ENCODE data around the gene AP2A1.
"Not testable (repeated sequence)": the region's sequence is repeated elsewhere in the genome, so short reads cannot be mapped to it uniquely, and the experiment has no call there.

The AP2A1 gene

DNA sequence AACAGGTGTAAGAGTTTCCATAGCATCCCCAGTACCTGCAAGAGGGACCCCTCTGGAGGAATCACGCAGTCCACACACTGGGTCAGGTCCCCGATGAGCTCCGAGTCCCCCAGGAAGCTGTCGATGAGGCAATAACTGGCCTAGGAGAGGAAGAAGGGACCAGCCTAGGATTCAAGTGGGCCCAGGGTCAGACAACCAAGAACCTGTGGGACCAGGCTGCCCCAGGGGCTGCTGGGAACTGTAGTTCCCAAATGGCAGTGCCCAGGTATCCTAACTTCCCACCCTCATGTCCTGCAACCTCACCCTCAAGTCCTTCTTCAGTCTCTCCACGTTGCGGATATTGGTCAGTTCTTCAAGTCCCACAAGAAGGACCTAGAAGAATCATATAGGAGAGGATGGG lies 44.5 kb downstream of the AP2A1 start:
- Histone ChIP-seq H3K9ac (ENCODE audit: low read depth in 1 of 2, low read length in 2 of 2) (no peak overlapping the region), H3K4me1 (ENCODE audit: control insufficient read depth in 1 of 2, insufficient read depth in 2 of 2, low read length in 2 of 2) (peaks cover 13 to 17% of the 10 kb centered on the region in 2 donors), H3K27ac (ENCODE audit: low read depth, low read length) (no peak overlapping the region)

DNA sequence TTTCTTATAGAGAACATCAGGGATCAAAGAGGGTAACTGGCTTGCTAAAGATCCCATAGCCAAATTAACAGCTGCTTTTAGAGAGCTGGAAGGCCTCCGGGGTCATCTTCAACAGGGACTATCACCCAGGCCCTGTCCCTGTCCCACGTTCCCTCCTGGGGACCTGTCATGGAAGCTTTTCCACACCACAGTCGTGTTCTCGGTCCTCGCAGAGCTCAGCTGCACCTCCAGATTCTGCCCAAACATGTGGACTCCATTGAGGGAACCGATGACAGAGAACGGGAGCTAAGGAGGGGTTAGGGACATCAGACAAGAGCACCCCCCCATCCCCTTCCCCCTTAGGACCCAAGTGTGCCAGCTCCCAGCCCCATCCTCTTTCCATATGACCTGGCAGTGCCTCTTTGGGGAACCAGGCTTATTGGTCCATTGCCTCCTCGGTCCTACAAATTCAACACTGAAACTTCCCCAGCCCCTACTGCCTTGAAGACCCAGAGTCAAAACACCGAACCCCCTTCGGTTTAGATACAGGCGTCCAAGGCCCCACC lies 45.7 kb downstream of the AP2A1 start:
- Histone ChIP-seq H3K9me3 (ENCODE audit: control insufficient read depth in 1 of 2, low read length in 2 of 2) (no peaks in the 10 kb centered on the region), H3K27ac (ENCODE audit: low read depth, low read length) (peak overlapping the region; percentile 94), H3K36me3 (ENCODE audit: control insufficient read depth in 1 of 2, insufficient read depth in 2 of 2, low read length in 2 of 2) (no peaks in the 10 kb centered on the region), H3K4me1 (ENCODE audit: control insufficient read depth in 1 of 2, insufficient read depth in 2 of 2, low read length in 2 of 2) (peaks cover 13 to 17% of the 10 kb centered on the region in 2 donors), H3K9ac (ENCODE audit: low read depth in 1 of 2, low read length in 2 of 2) (peak overlapping the region; percentile 79 to 87), H3K27me3 (ENCODE audit: control insufficient read depth in 1 of 2, insufficient read depth in 2 of 2, low read length in 2 of 2) (no peaks in the 10 kb centered on the region), H3K4me3 (ENCODE audit: low read depth in 1 of 2, low read length in 2 of 2) (peak overlapping the region; percentile 91 to 100)

More for the DNA sequence above, 44.5 kb downstream of the AP2A1 start:
- peaks cover 0 to 3% of the 10 kb centered on the region in 2 donors for H3K36me3 ChIP-seq (ENCODE audit: control insufficient read depth in 1 of 2, insufficient read depth in 2 of 2, low read length in 2 of 2)
- H3K4me3 ChIP-seq (ENCODE audit: low read depth in 1 of 2, low read length in 2 of 2): no peak overlapping the region
- H3K9me3 ChIP-seq (ENCODE audit: control insufficient read depth in 1 of 2, low read length in 2 of 2): no peaks in the 10 kb centered on the region
- H3K27me3 ChIP-seq (ENCODE audit: control insufficient read depth in 1 of 2, insufficient read depth in 2 of 2, low read length in 2 of 2): no peaks in the 10 kb centered on the region

GRCh38 chr19:49812997-49813861 lies 46.4 kb downstream of the AP2A1 start, which contains the start of gene FUZ:
Gene FUZ, minus strand, starts transcription at chr19:49813292. Its CDS starts 186 bp downstream, at chr19:49813106.
- H3K4me3 ChIP-seq (ENCODE audit: low read depth in 1 of 2, low read length in 2 of 2): peak within 1 kb of the TSS; percentile 91 to 100
- H3K36me3 ChIP-seq (ENCODE audit: control insufficient read depth in 1 of 2, insufficient read depth in 2 of 2, low read length in 2 of 2): no peaks in the 10 kb centered on the region
- H3K9me3 ChIP-seq (ENCODE audit: control insufficient read depth in 1 of 2, low read length in 2 of 2): no peaks in the 10 kb centered on the region
- H3K27me3 ChIP-seq (ENCODE audit: control insufficient read depth in 1 of 2, insufficient read depth in 2 of 2, low read length in 2 of 2): no peaks in the 10 kb centered on the region
- H3K27ac ChIP-seq (ENCODE audit: low read depth, low read length): peak within 1 kb of the TSS; percentile 94
- H3K4me1 ChIP-seq (ENCODE audit: control insufficient read depth in 1 of 2, insufficient read depth in 2 of 2, low read length in 2 of 2): peaks cover 13 to 17% of the 10 kb centered on the region in 2 donors
- peak within 1 kb of the TSS; percentile 79 to 87 for H3K9ac ChIP-seq (ENCODE audit: low read depth in 1 of 2, low read length in 2 of 2)

- Histone ChIP-seq H3K4me3 (ENCODE audit: low read depth in 1 of 2, low read length in 2 of 2) (peak overlapping the region; percentile 91 to 100), H3K36me3 (ENCODE audit: control insufficient read depth in 1 of 2, insufficient read depth in 2 of 2, low read length in 2 of 2) (no peaks in the 10 kb centered on the region), H3K27me3 (ENCODE audit: control insufficient read depth in 1 of 2, insufficient read depth in 2 of 2, low read length in 2 of 2) (no peaks in the 10 kb centered on the region), H3K9me3 (ENCODE audit: control insufficient read depth in 1 of 2, low read length in 2 of 2) (no peaks in the 10 kb centered on the region), H3K27ac (ENCODE audit: low read depth, low read length) (peak overlapping the region; percentile 10), H3K9ac (ENCODE audit: low read depth in 1 of 2, low read length in 2 of 2) (no peak overlapping the region), H3K4me1 (ENCODE audit: control insufficient read depth in 1 of 2, insufficient read depth in 2 of 2, low read length in 2 of 2) (peaks cover 15 to 21% of the 10 kb centered on the region in 2 donors)
These were observed 47.2 kb downstream of the AP2A1 start for GRCh38 chr19:49814010-49814409.

DNA sequence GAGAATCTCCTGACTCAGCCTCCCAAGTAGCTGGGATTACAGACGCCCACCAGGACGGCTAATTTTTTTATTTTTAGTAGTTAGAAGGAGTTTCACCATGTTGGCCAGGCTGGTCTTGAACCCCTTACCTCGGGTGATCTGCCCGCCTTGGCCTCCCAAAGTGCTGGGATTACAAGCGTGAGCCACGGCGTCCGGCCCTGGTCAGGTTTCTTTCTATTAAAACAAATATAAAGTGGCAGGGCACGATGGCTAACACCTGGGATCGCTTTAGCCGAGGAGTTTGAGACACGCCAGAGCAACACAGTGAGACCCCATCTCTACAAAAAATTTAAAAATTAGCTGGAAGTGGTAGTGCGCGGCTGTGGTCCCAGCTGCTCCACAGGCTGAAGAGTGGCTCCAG lies 49.8 kb downstream of the AP2A1 start:
- no peaks in the 10 kb centered on the region for H3K27me3 ChIP-seq (ENCODE audit: control insufficient read depth in 1 of 2, insufficient read depth in 2 of 2, low read length in 2 of 2)
- H3K9me3 ChIP-seq (ENCODE audit: control insufficient read depth in 1 of 2, low read length in 2 of 2): no peaks in the 10 kb centered on the region
- no peaks in the 10 kb centered on the region for H3K36me3 ChIP-seq (ENCODE audit: control insufficient read depth in 1 of 2, insufficient read depth in 2 of 2, low read length in 2 of 2)
- peak overlapping the region in 1 of 2 donors; percentile 94 for H3K4me3 ChIP-seq (ENCODE audit: low read depth in 1 of 2, low read length in 2 of 2)
- H3K4me1 ChIP-seq (ENCODE audit: control insufficient read depth in 1 of 2, insufficient read depth in 2 of 2, low read length in 2 of 2): peaks cover 14 to 19% of the 10 kb centered on the region in 2 donors
- H3K27ac ChIP-seq (ENCODE audit: low read depth, low read length): peak overlapping the region; percentile 38
- H3K9ac ChIP-seq (ENCODE audit: low read depth in 1 of 2, low read length in 2 of 2): no peak overlapping the region

DNA sequence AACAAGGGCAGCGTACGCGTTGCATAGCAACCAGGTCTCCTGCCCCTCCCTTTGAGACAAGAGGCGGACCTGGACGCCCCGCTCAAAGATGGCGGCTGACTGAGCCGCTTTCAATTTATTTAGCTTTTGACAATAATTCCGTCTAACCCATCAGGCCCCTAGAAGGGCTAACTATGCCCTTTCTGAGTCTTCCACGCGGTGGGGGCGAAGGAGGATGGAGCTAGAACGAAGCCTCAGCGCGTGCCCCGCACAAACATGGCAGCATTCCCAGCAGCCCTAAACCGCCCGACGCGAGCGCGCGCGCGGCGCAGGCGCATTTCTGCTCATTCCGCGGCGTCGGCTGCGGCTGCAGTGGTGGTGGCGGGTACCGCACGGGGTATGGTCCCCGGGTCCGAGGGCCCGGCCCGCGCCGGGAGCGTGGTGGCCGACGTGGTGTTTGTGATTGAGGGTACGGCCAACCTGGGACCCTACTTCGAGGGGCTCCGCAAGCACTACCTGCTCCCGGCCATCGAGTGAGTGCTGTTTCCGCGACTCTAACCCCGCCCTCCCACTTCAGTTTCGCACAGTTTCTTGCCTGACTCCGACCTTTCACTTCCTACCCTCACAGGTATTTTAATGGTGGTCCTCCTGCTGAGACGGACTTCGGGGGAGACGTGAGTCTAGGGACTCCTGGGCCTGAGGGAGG lies 51.3 kb downstream of the AP2A1 start, which contains the start of gene MED25:
TSS of gene MED25 (plus strand) at position 326 of the 685 bp plus-strand sequence. CDS start at position 379, 53 bp downstream.
- H3K36me3 ChIP-seq (ENCODE audit: control insufficient read depth in 1 of 2, insufficient read depth in 2 of 2, low read length in 2 of 2): peaks cover 0 to 2% of the 10 kb centered on the region in 2 donors
- H3K27ac ChIP-seq (ENCODE audit: low read depth, low read length): peak within 1 kb of the TSS; percentile 82
- peaks cover 9 to 13% of the 10 kb centered on the region in 2 donors for H3K4me1 ChIP-seq (ENCODE audit: control insufficient read depth in 1 of 2, insufficient read depth in 2 of 2, low read length in 2 of 2)
- peak within 1 kb of the TSS; percentile 76 to 94 for H3K4me3 ChIP-seq (ENCODE audit: low read depth in 1 of 2, low read length in 2 of 2)
- no peaks in the 10 kb centered on the region for H3K27me3 ChIP-seq (ENCODE audit: control insufficient read depth in 1 of 2, insufficient read depth in 2 of 2, low read length in 2 of 2)
- H3K9ac ChIP-seq (ENCODE audit: low read depth in 1 of 2, low read length in 2 of 2): peak within 1 kb of the TSS; percentile 73 to 86
- no peaks in the 10 kb centered on the region for H3K9me3 ChIP-seq (ENCODE audit: control insufficient read depth in 1 of 2, low read length in 2 of 2)

GRCh38 chr19:49818649-49819370 lies 52.0 kb downstream of the AP2A1 start:
- Histone ChIP-seq H3K27ac (ENCODE audit: low read depth, low read length) (no peak overlapping the region), H3K9ac (ENCODE audit: low read depth in 1 of 2, low read length in 2 of 2) (peak overlapping the region; percentile 73 to 86), H3K9me3 (ENCODE audit: control insufficient read depth in 1 of 2, low read length in 2 of 2) (no peaks in the 10 kb centered on the region), H3K4me3 (ENCODE audit: low read depth in 1 of 2, low read length in 2 of 2) (peak overlapping the region; percentile 76 to 94), H3K36me3 (ENCODE audit: control insufficient read depth in 1 of 2, insufficient read depth in 2 of 2, low read length in 2 of 2) (peaks cover 0 to 8% of the 10 kb centered on the region in 2 donors), H3K27me3 (ENCODE audit: control insufficient read depth in 1 of 2, insufficient read depth in 2 of 2, low read length in 2 of 2) (no peaks in the 10 kb centered on the region), H3K4me1 (ENCODE audit: control insufficient read depth in 1 of 2, insufficient read depth in 2 of 2, low read length in 2 of 2) (peaks cover 9 to 12% of the 10 kb centered on the region in 2 donors)

- not testable (repeated sequence) for H3K27ac ChIP-seq (ENCODE audit: low read depth, low read length); H3K27me3 ChIP-seq (ENCODE audit: control insufficient read depth in 1 of 2, insufficient read depth in 2 of 2, low read length in 2 of 2); H3K36me3 ChIP-seq (ENCODE audit: control insufficient read depth in 1 of 2, insufficient read depth in 2 of 2, low read length in 2 of 2); H3K9me3 ChIP-seq (ENCODE audit: control insufficient read depth in 1 of 2, low read length in 2 of 2)
- H3K4me3 ChIP-seq (ENCODE audit: low read depth in 1 of 2, low read length in 2 of 2): peak overlapping the region; percentile 76 to 94
- H3K9ac ChIP-seq (ENCODE audit: low read depth in 1 of 2, low read length in 2 of 2): peak overlapping the region; percentile 73 to 86
- H3K4me1 ChIP-seq (ENCODE audit: control insufficient read depth in 1 of 2, insufficient read depth in 2 of 2, low read length in 2 of 2): peaks cover 9 to 10% of the 10 kb centered on the region in 2 donors
These were observed 52.8 kb downstream of the AP2A1 start for GRCh38 chr19:49819452-49820115.

- H3K27ac ChIP-seq (ENCODE audit: low read depth, low read length): no peak overlapping the region
- peaks cover 9 to 10% of the 10 kb centered on the region in 2 donors for H3K4me1 ChIP-seq (ENCODE audit: control insufficient read depth in 1 of 2, insufficient read depth in 2 of 2, low read length in 2 of 2)
- no peak overlapping the region for H3K9ac ChIP-seq (ENCODE audit: low read depth in 1 of 2, low read length in 2 of 2)
- no peak overlapping the region for H3K4me3 ChIP-seq (ENCODE audit: low read depth in 1 of 2, low read length in 2 of 2)
- H3K27me3 ChIP-seq (ENCODE audit: control insufficient read depth in 1 of 2, insufficient read depth in 2 of 2, low read length in 2 of 2): no peaks in the 10 kb centered on the region
- H3K9me3 ChIP-seq (ENCODE audit: control insufficient read depth in 1 of 2, low read length in 2 of 2): no peaks in the 10 kb centered on the region
- H3K36me3 ChIP-seq (ENCODE audit: control insufficient read depth in 1 of 2, insufficient read depth in 2 of 2, low read length in 2 of 2): peaks cover 0 to 8% of the 10 kb centered on the region in 2 donors
These were observed 53.3 kb downstream of the AP2A1 start for GRCh38 chr19:49820125-49820524.

Data from duodenal mucosa (tissue), 2 donors.